ENCODE measurements around the gene NR1H4. TPM values are rescaled to one million over a fixed set of nuclear protein-coding genes. Genes with fewer than 3 reads are reported as not detected.

NR1H4 gene
- total RNA-seq, 1 donor from 2014 or later = not detected

DNA sequence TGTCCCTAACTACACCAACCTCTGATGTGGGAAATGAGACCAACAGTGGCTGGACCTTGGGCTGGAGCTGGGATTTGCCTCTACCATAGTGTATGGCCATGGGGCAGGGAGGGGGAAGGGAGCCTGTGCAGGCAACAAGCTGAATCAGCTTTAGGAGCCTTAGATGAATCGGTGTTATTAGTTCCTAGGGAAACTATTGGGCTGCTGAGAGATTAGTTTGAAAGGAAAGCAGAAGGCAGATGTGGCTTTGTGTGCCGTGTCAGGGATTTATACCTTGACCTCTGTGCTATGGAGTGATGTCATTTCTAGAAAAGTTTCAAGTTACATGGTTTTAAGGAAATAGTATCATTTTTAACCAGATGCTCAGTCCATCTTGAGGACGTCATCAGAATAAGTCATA is 80.3 kb downstream of the NR1H4 start:
- no peak overlapping the region for H3K4me3 ChIP-seq (ENCODE audit: insufficient read depth, low read depth, low read length)
- H3K9ac ChIP-seq (ENCODE audit: low read length) = no peak overlapping the region
- no peaks in the 10 kb centered on the region for H3K27me3 ChIP-seq (ENCODE audit: insufficient read depth, low read length)
- no peaks in the 10 kb centered on the region for H4K20me1 ChIP-seq (ENCODE audit: insufficient read depth, low read length)
- no peak for TF ChIP-seq EZH2 (IDR thresholded peaks at IDR 0.05; ENCODE audit: insufficient read depth, low read length)
- TF ChIP-seq, protein P1, sequence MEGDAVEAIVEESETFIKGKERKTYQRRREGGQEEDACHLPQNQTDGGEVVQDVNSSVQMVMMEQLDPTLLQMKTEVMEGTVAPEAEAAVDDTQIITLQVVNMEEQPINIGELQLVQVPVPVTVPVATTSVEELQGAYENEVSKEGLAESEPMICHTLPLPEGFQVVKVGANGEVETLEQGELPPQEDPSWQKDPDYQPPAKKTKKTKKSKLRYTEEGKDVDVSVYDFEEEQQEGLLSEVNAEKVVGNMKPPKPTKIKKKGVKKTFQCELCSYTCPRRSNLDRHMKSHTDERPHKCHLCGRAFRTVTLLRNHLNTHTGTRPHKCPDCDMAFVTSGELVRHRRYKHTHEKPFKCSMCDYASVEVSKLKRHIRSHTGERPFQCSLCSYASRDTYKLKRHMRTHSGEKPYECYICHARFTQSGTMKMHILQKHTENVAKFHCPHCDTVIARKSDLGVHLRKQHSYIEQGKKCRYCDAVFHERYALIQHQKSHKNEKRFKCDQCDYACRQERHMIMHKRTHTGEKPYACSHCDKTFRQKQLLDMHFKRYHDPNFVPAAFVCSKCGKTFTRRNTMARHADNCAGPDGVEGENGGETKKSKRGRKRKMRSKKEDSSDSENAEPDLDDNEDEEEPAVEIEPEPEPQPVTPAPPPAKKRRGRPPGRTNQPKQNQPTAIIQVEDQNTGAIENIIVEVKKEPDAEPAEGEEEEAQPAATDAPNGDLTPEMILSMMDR (IDR thresholded peaks at IDR 0.05; ENCODE audit: insufficient read depth, low read depth, low read length) = no peak
- no peaks in the 10 kb centered on the region for H3K36me3 Mint-ChIP-seq (ENCODE audit: low read depth, unreplicated experiment)
- H3K4me1 ChIP-seq (ENCODE audit: insufficient read depth, low read length) = no peaks in the 10 kb centered on the region
- peaks cover 3% of the 10 kb centered on the region for H3K9me3 Mint-ChIP-seq (ENCODE audit: unreplicated experiment)
- no peaks in the 10 kb centered on the region for H3K36me3 ChIP-seq (ENCODE audit: insufficient read depth, low read length)
- H2AFZ ChIP-seq (ENCODE audit: low read depth, low read length) = no peak overlapping the region
- peaks cover 3% of the 10 kb centered on the region for H3K4me1 Mint-ChIP-seq (ENCODE audit: low read depth, unreplicated experiment)
- H3K27me3 Mint-ChIP-seq (ENCODE audit: low read depth, unreplicated experiment) = no peaks in the 10 kb centered on the region
- no peak overlapping the region for H3K4me2 ChIP-seq (ENCODE audit: low read length)
- H3K79me2 ChIP-seq (ENCODE audit: insufficient read depth, low read length) = no peaks in the 10 kb centered on the region
- no peak for FAIRE-seq
- no peak overlapping the region for H3K27ac ChIP-seq (ENCODE audit: low read depth, low read length)
- H3K9me3 ChIP-seq (ENCODE audit: insufficient read depth, low read depth, low read length) = no peaks in the 10 kb centered on the region
- DNase-seq (ENCODE audit: low read depth) = no peak
- peak overlapping the region; percentile 58 for H3K27ac Mint-ChIP-seq (ENCODE audit: unreplicated experiment)
- no peak overlapping the region for H3K4me3 Mint-ChIP-seq (ENCODE audit: unreplicated experiment)

GRCh38 chr12:100554608-100555077 is 81.0 kb downstream of the NR1H4 start:
- H3K4me3 ChIP-seq (ENCODE audit: insufficient read depth, low read depth, low read length) = no peak overlapping the region
- H3K9me3 ChIP-seq (ENCODE audit: insufficient read depth, low read depth, low read length) = no peaks in the 10 kb centered on the region
- H3K27me3 Mint-ChIP-seq (ENCODE audit: low read depth, unreplicated experiment) = no peaks in the 10 kb centered on the region
- no peaks in the 10 kb centered on the region for H3K27me3 ChIP-seq (ENCODE audit: insufficient read depth, low read length)
- peaks cover 3% of the 10 kb centered on the region for H3K9me3 Mint-ChIP-seq (ENCODE audit: unreplicated experiment)
- no peak overlapping the region for H2AFZ ChIP-seq (ENCODE audit: low read depth, low read length)
- H3K4me1 ChIP-seq (ENCODE audit: insufficient read depth, low read length) = no peaks in the 10 kb centered on the region
- H3K4me3 Mint-ChIP-seq (ENCODE audit: unreplicated experiment) = no peak overlapping the region
- no peak overlapping the region for H3K9ac ChIP-seq (ENCODE audit: low read length)
- peak; percentile 67 for FAIRE-seq
- H3K27ac Mint-ChIP-seq (ENCODE audit: unreplicated experiment) = no peak overlapping the region
- H3K36me3 ChIP-seq (ENCODE audit: insufficient read depth, low read length) = no peaks in the 10 kb centered on the region
- H3K4me1 Mint-ChIP-seq (ENCODE audit: low read depth, unreplicated experiment) = peaks cover 3% of the 10 kb centered on the region
- peak; percentile 77 for DNase-seq (ENCODE audit: low read depth)
- no peak overlapping the region for H3K27ac ChIP-seq (ENCODE audit: low read depth, low read length)
- no peak overlapping the region for H3K4me2 ChIP-seq (ENCODE audit: low read length)
- no peaks in the 10 kb centered on the region for H3K36me3 Mint-ChIP-seq (ENCODE audit: low read depth, unreplicated experiment)
- H4K20me1 ChIP-seq (ENCODE audit: insufficient read depth, low read length) = no peaks in the 10 kb centered on the region
- TF ChIP-seq, protein P1 (IDR thresholded peaks at IDR 0.05; ENCODE audit: insufficient read depth, low read depth, low read length) = peak; percentile 99
- no peak for TF ChIP-seq EZH2 (IDR thresholded peaks at IDR 0.05; ENCODE audit: insufficient read depth, low read length)
- H3K79me2 ChIP-seq (ENCODE audit: insufficient read depth, low read length) = no peaks in the 10 kb centered on the region

GRCh38 chr12:100555722-100556121 is 82.1 kb downstream of the NR1H4 start:
- Histone ChIP-seq H3K27ac (ENCODE audit: low read depth, low read length) (no peak overlapping the region), H3K27me3 (ENCODE audit: insufficient read depth, low read length) (no peaks in the 10 kb centered on the region), H3K9me3 (ENCODE audit: insufficient read depth, low read depth, low read length) (no peaks in the 10 kb centered on the region), H4K20me1 (ENCODE audit: insufficient read depth, low read length) (no peaks in the 10 kb centered on the region), H3K4me1 (ENCODE audit: insufficient read depth, low read length) (no peaks in the 10 kb centered on the region), H3K4me3 (ENCODE audit: insufficient read depth, low read depth, low read length) (no peak overlapping the region), H3K4me2 (ENCODE audit: low read length) (no peak overlapping the region), H3K9ac (ENCODE audit: low read length) (no peak overlapping the region), H3K79me2 (ENCODE audit: insufficient read depth, low read length) (no peaks in the 10 kb centered on the region), H3K36me3 (ENCODE audit: insufficient read depth, low read length) (no peaks in the 10 kb centered on the region), H2AFZ (ENCODE audit: low read depth, low read length) (no peak overlapping the region)
- no peak overlapping the region for H3K4me3 Mint-ChIP-seq (ENCODE audit: unreplicated experiment)
- DNase-seq (ENCODE audit: low read depth) = no peak
- no peak for FAIRE-seq
- TF ChIP-seq, protein P1 (IDR thresholded peaks at IDR 0.05; ENCODE audit: insufficient read depth, low read depth, low read length) = no peak
- TF ChIP-seq EZH2 (IDR thresholded peaks at IDR 0.05; ENCODE audit: insufficient read depth, low read length) = no peak
- H3K9me3 Mint-ChIP-seq (ENCODE audit: unreplicated experiment) = peaks cover 3% of the 10 kb centered on the region
- no peaks in the 10 kb centered on the region for H3K27me3 Mint-ChIP-seq (ENCODE audit: low read depth, unreplicated experiment)
- peak overlapping the region; percentile 14 for H3K27ac Mint-ChIP-seq (ENCODE audit: unreplicated experiment)
- H3K36me3 Mint-ChIP-seq (ENCODE audit: low read depth, unreplicated experiment) = no peaks in the 10 kb centered on the region
- H3K4me1 Mint-ChIP-seq (ENCODE audit: low read depth, unreplicated experiment) = peaks cover 3% of the 10 kb centered on the region

Data from astrocyte (in vitro differentiated cells and primary cell).